Non-pigmented ciliary epithelial cell (primary cell): Measurements from ENCODE around the gene COBL.

Experiments
- DNase-seq: peaks from one replicate; pipeline ENCODE4 v3.0.0-alpha.2; 2010; ENCODE audit warnings: low read depth

Gene COBL

GRCh38 chr7:51046482-51046881 is 270.1 kb downstream of the COBL start:
- DNase-seq = no peak

- DNase-seq = no peak
Observed at GRCh38 chr7:51046103-51046466, 270.5 kb downstream of the COBL start.

GRCh38 chr7:51045319-51046102 is 271.1 kb downstream of the COBL start:
- DNase-seq = peak; percentile 88

GRCh38 chr7:51043461-51043860 is 273.1 kb downstream of the COBL start:
- no peak for DNase-seq

- no peak for DNase-seq
Observed at GRCh38 chr7:51040787-51041186, 275.8 kb downstream of the COBL start.

- no peak for DNase-seq
Observed at GRCh38 chr7:51038573-51038972, 278.0 kb downstream of the COBL start.

- no peak for DNase-seq
Observed at GRCh38 chr7:51035716-51036115, 280.9 kb downstream of the COBL start.

GRCh38 chr7:51034521-51035264 is 281.9 kb downstream of the COBL start:
- peak; percentile 60 for DNase-seq

GRCh38 chr7:51033727-51034520 is 282.7 kb downstream of the COBL start:
- no peak for DNase-seq

- DNase-seq = no peak
Observed at GRCh38 chr7:51031791-51032515, 284.7 kb downstream of the COBL start.

GRCh38 chr7:51031216-51031615 is 285.4 kb downstream of the COBL start:
- no peak for DNase-seq

GRCh38 chr7:51029701-51030191 is 286.9 kb downstream of the COBL start:
- DNase-seq = peak; percentile 68

- DNase-seq = no peak
Observed at GRCh38 chr7:51029131-51029530, 287.5 kb downstream of the COBL start.

- DNase-seq = no peak
Observed at GRCh38 chr7:51027935-51028830, 288.4 kb downstream of the COBL start.

GRCh38 chr7:51027106-51027934 is 289.3 kb downstream of the COBL start:
- no peak for DNase-seq

- DNase-seq = no peak
Observed at GRCh38 chr7:51026341-51026740, 290.3 kb downstream of the COBL start.

- DNase-seq = no peak
Observed at GRCh38 chr7:51025668-51026067, 290.9 kb downstream of the COBL start.

GRCh38 chr7:51024867-51025266 is 291.7 kb downstream of the COBL start:
- DNase-seq = no peak

GRCh38 chr7:51023547-51023946 is 293.1 kb downstream of the COBL start:
- no peak for DNase-seq

GRCh38 chr7:51022821-51023220 is 293.8 kb downstream of the COBL start:
- no peak for DNase-seq
